HEK293 (cell line): Measurements from ENCODE around the gene ZC3H18.

Experiments used
- CTCF ChIA-PET: fragments of 350-600 bp; formaldehyde crosslinking; extraction: SDS; loops from one replicate; lab custom pipeline; 2021; ENCODE audit warnings: antibody characterized with exemption; lab: Yijun Ruan, JAX
- POLR2A ChIA-PET: fragments of 300-600 bp; formaldehyde crosslinking; extraction: SDS; loops from one replicate; lab custom pipeline; 2020; ENCODE audit warnings: antibody characterized with exemption, inconsistent platforms; lab: Yijun Ruan, JAX
- H3K27ac ChIP-seq: fragments of 200-500 bp; sonication (Bioruptor generic); 2 replicates; pipeline ENCODE4 v1.5.1; 2014; ENCODE audit warnings: low read depth, low read length, control low read depth, inconsistent platforms; ENCODE audit errors: extremely low read depth
- H3K36me3 ChIP-seq, 2 experiments: fragments of 200-500 bp in 1 of 2; sonication (Bioruptor generic) in 1 of 2; 1 replicate in 1 of 2; 2 replicates in 1 of 2; pipeline ENCODE4 v1.5.1; 2014 to 2017; ENCODE audit warnings: inconsistent platforms in 2 of 2, low read length in 2 of 2; ENCODE audit not compliant: control insufficient read depth in 2 of 2, insufficient read depth in 1 of 2
- H3K4me1 ChIP-seq: fragments of 200-500 bp; sonication (Bioruptor generic); 2 replicates; pipeline ENCODE4 v1.5.1; 2014; ENCODE audit warnings: mild to moderate bottlenecking, low read length, inconsistent platforms; ENCODE audit not compliant: control insufficient read depth, insufficient read depth
- H3K4me3 ChIP-seq: 2 replicates; pipeline ENCODE4 v1.5.1; 2011; ENCODE audit warnings: low read depth, mild to moderate bottlenecking, control low read depth, low read length, moderate library complexity
- H3K9me3 ChIP-seq: fragments of 200-500 bp; sonication (Bioruptor generic); 2 replicates; pipeline ENCODE4 v1.5.1; 2014; ENCODE audit warnings: low read depth, low read length, inconsistent platforms; ENCODE audit not compliant: control insufficient read depth, insufficient read depth
- CTCF ChIP-seq: fragments of 450-650 bp; formaldehyde crosslinking; IDR thresholded peaks from 2 replicates; pipeline ENCODE4 v1.5.1; 2016; ENCODE audit warnings: missing biosample characterization, missing genetic modification characterization
- EGR2 ChIP-seq: fragments of 450-650 bp; formaldehyde crosslinking; IDR thresholded peaks from 2 replicates; pipeline ENCODE4 v1.5.1; 2016; ENCODE audit warnings: low read depth, missing biosample characterization, missing genetic modification characterization
- FEZF1 ChIP-seq: fragments of 450-650 bp; formaldehyde crosslinking; IDR thresholded peaks from 2 replicates; pipeline ENCODE4 v1.5.1; 2016; ENCODE audit warnings: missing biosample characterization, missing genetic modification characterization
- KLF1 ChIP-seq: fragments of 450-650 bp; formaldehyde crosslinking; IDR thresholded peaks from 2 replicates; pipeline ENCODE4 v1.5.1; 2016; ENCODE audit warnings: missing biosample characterization, missing genetic modification characterization
- MEIS1 ChIP-seq: sonication (generic); formaldehyde crosslinking; IDR thresholded peaks from 2 replicates; pipeline ENCODE4 v1.8.1; 2022; ENCODE audit warnings: missing genetic modification reagents, mild to moderate bottlenecking, borderline replicate concordance
- SCRT2 ChIP-seq: fragments of 450-650 bp; formaldehyde crosslinking; IDR thresholded peaks from 2 replicates; pipeline ENCODE4 v1.5.1; 2016; ENCODE audit warnings: missing biosample characterization, missing genetic modification characterization
- SP2 ChIP-seq: fragments of 450-650 bp; formaldehyde crosslinking; IDR thresholded peaks from 2 replicates; pipeline ENCODE4 v1.5.1; 2016; ENCODE audit warnings: missing biosample characterization, missing genetic modification characterization
- ZBTB17 ChIP-seq: fragments of 450-650 bp; formaldehyde crosslinking; IDR thresholded peaks from 2 replicates; pipeline ENCODE4 v1.5.1; 2016; ENCODE audit warnings: missing biosample characterization, missing genetic modification characterization
- ZBTB48 ChIP-seq: fragments of 450-650 bp; formaldehyde crosslinking; IDR thresholded peaks from 2 replicates; pipeline ENCODE4 v1.5.1; 2016; ENCODE audit warnings: missing biosample characterization, missing genetic modification characterization
- ZBTB8A ChIP-seq: fragments of 450-650 bp; formaldehyde crosslinking; IDR thresholded peaks from 2 replicates; pipeline ENCODE4 v1.5.1; 2016; ENCODE audit warnings: missing biosample characterization, missing genetic modification characterization
- ZNF112 ChIP-seq: fragments of 450-650 bp; formaldehyde crosslinking; IDR thresholded peaks from 2 replicates; pipeline ENCODE4 v1.5.0; 2017; ENCODE audit warnings: missing biosample characterization, missing genetic modification characterization
- ZNF366 ChIP-seq: fragments of 450-650 bp; formaldehyde crosslinking; conservative IDR thresholded peaks from 2 replicates; pipeline ENCODE4 v1.5.1; 2016; ENCODE audit warnings: missing biosample characterization, missing genetic modification characterization
- ZNF426 ChIP-seq: fragments of 450-650 bp; formaldehyde crosslinking; IDR thresholded peaks from 2 replicates; pipeline ENCODE4 v1.5.1; 2017; ENCODE audit warnings: missing biosample characterization, missing genetic modification characterization, mild to moderate bottlenecking, inconsistent platforms, moderate library complexity
- ZNF433 ChIP-seq: fragments of 450-650 bp; formaldehyde crosslinking; IDR thresholded peaks from 2 replicates; pipeline ENCODE4 v1.5.1; 2016; ENCODE audit warnings: missing biosample characterization, missing genetic modification characterization, low read depth
- ZNF664 ChIP-seq: fragments of 450-650 bp; formaldehyde crosslinking; IDR thresholded peaks from 2 replicates; pipeline ENCODE4 v1.5.1; 2016; ENCODE audit warnings: missing biosample characterization, missing genetic modification characterization
- ZSCAN30 ChIP-seq: fragments of 450-650 bp; IDR thresholded peaks from 2 replicates; pipeline ENCODE4 v1.5.1; 2018; ENCODE audit warnings: missing biosample characterization, mild to moderate bottlenecking, missing genetic modification characterization, moderate library complexity
- ZXDB ChIP-seq: fragments of 450-650 bp; formaldehyde crosslinking; IDR thresholded peaks from 2 replicates; pipeline ENCODE4 v1.5.1; 2016; ENCODE audit warnings: missing biosample characterization, missing genetic modification characterization
- TF ChIP-seq, protein P1 (sequence below): fragments of 450-650 bp; formaldehyde crosslinking; IDR thresholded peaks from 2 replicates; pipeline ENCODE4 v1.5.1; 2017; ENCODE audit warnings: missing biosample characterization, missing genetic modification characterization
- TF ChIP-seq, protein P2 (sequence below): fragments of 450-650 bp; formaldehyde crosslinking; IDR thresholded peaks from 2 replicates; pipeline ENCODE4 v1.5.1; 2016; ENCODE audit warnings: missing biosample characterization, missing genetic modification characterization

The ZC3H18 gene

DNA sequence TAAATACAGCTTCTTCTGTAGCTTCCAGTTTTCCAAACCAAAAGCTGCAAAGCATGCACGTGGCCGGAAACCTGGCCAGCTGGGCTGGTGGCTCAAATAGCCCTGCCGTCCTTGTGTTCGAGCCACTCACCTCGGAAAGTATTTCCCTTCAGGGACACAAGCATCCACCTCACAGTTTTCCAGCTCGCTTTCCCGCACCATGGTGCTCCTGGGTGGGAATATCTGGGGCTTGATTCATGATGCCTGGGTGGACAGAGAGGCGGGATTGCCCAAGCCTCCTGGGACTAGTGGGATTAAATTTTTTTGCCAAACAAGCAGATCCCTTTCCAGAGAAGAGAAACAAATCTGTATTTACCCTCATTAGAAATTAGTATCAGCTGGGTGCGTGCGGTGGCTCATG, 99.8 kb downstream of the ZC3H18 start:
- TF ChIP-seq ZNF426 (tag by site-specific recombination) (no peak), ZBTB17 (tag by site-specific recombination) (peak; percentile 36; the same call in 1 of the 2 replicates), ZNF112 (tag by site-specific recombination) (no peak)
- Histone ChIP-seq H3K36me3 (peaks cover 0 to 2% of the 10 kb centered on the region in 2 experiments; a peak in 2 of 3 replicates), H3K27ac (no peak overlapping the region), H3K4me1 (no peaks in the 10 kb centered on the region), H3K4me3 (no peak overlapping the region), H3K9me3 (no peaks in the 10 kb centered on the region)
- CTCF ChIA-PET, result interaction anchor here (1.4 to 3.2 kb wide), 2 partner anchors 11 to 17 kb away, joined by 9 to 13 read pairs; no protein-coding TSS in a partner anchor
- POLR2A ChIA-PET, result no interaction called here

- no peaks in the 10 kb centered on the region for H3K4me1 ChIP-seq
- H3K36me3 ChIP-seq, result no peaks in the 10 kb centered on the region; a peak in 1 of 3 replicates
- H3K9me3 ChIP-seq, result no peaks in the 10 kb centered on the region
- POLR2A ChIA-PET, result no interaction called here
- H3K27ac ChIP-seq, result no peak overlapping the region
- TF ChIP-seq, protein P1, sequence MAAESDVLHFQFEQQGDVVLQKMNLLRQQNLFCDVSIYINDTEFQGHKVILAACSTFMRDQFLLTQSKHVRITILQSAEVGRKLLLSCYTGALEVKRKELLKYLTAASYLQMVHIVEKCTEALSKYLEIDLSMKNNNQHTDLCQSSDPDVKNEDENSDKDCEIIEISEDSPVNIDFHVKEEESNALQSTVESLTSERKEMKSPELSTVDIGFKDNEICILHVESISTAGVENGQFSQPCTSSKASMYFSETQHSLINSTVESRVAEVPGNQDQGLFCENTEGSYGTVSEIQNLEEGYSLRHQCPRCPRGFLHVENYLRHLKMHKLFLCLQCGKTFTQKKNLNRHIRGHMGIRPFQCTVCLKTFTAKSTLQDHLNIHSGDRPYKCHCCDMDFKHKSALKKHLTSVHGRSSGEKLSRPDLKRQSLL (tag by site-specific recombination), result no peak
- TF ChIP-seq FEZF1, result no peak
- TF ChIP-seq MEIS1 (CRISPR knock-in tag), result no peak
- TF ChIP-seq, protein P2, sequence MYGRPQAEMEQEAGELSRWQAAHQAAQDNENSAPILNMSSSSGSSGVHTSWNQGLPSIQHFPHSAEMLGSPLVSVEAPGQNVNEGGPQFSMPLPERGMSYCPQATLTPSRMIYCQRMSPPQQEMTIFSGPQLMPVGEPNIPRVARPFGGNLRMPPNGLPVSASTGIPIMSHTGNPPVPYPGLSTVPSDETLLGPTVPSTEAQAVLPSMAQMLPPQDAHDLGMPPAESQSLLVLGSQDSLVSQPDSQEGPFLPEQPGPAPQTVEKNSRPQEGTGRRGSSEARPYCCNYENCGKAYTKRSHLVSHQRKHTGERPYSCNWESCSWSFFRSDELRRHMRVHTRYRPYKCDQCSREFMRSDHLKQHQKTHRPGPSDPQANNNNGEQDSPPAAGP (tag by site-specific recombination), result no peak
- TF ChIP-seq, all 188 proteins: peak for 0
- CTCF ChIA-PET, result interaction anchor here (0.6 to 3.2 kb wide), 5 partner anchors 9 to 947 kb away, joined by 3 to 13 read pairs (median 3); partner anchors contain the start of gene MVD
- no peak overlapping the region for H3K4me3 ChIP-seq
These were observed 101.6 kb downstream of the ZC3H18 start for GRCh38 chr16:88671806-88672205.

- Histone ChIP-seq H3K4me3 (no peak overlapping the region), H3K36me3 (no peaks in the 10 kb centered on the region; a peak in 1 of 3 replicates), H3K4me1 (no peaks in the 10 kb centered on the region), H3K27ac (no peak overlapping the region), H3K9me3 (no peaks in the 10 kb centered on the region)
- ChIA-PET CTCF (interaction anchor here (0.9 to 3.2 kb wide), 6 partner anchors 8 to 19 kb away, joined by 3 to 13 read pairs (median 4); partner anchors contain the start of gene MVD), POLR2A (interaction anchor here (0.9 to 1.4 kb wide), 3 partner anchors 10 to 98 kb away, joined by 3 to 5 read pairs (median 3); partner anchors contain the start of gene MVD)
- TF ChIP-seq KLF1 (tag by site-specific recombination), result no peak
- TF ChIP-seq CTCF, result peak; percentile 61; the same call in 1 of the 2 replicates
These were observed 102.6 kb downstream of the ZC3H18 start for GRCh38 chr16:88672776-88673175.

DNA sequence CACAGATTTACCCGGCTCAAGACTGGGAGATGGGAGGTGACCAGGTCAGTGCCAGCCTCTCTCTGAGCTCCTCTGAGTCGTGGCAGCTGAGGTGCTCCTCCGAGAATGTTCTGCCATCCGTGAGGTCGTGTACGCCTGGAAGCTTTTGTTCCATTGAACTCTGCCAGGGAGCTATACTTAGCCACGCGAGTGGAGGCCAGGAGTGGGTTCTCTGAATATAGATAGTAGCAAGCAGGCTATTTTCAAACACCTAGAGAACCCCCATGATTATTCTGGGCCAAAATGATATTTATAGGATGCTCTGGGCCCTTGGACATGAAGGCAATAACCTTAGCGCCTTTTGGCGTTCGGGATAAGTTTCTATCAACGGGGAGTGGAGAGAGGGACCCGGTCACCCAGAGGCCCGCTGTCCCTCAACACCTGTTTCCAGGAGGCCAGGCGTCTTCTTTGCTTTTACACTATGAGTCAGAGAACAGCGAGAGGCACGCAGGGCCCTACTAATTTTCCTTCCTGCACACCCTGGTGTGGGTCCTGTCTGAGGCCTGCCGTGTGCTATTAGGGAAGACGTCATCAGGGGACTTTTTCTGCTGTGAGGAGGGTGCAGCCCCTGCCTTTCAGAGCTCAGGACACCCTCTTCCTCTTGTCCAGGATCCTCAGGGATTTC, 103.6 kb downstream of the ZC3H18 start:
- CTCF ChIA-PET, result no interaction called here
- TF ChIP-seq SP2 (tag by site-specific recombination) (no peak), ZNF366 (no peak), ZNF433 (tag by site-specific recombination) (no peak), ZSCAN30 (tag by site-specific recombination) (no peak), ZXDB (no peak), FEZF1 (no peak), SCRT2 (tag by site-specific recombination) (no peak), ZBTB48 (tag by site-specific recombination) (no peak), ZBTB8A (tag by site-specific recombination) (no peak), ZNF664 (no peak), EGR2 (tag by site-specific recombination) (no peak)
- TF ChIP-seq, all 188 proteins: peak for 0
- Histone ChIP-seq H3K4me1 (no peaks in the 10 kb centered on the region), H3K4me3 (no peak overlapping the region), H3K36me3 (no peaks in the 10 kb centered on the region; a peak in 1 of 3 replicates), H3K9me3 (no peaks in the 10 kb centered on the region), H3K27ac (no peak overlapping the region)
- POLR2A ChIA-PET, result no interaction called here
